GM11168 (cell line): Measurements from ENCODE around the gene PRPF39.

Experiments used
- in situ Hi-C: fragments of 300-500 bp; cut with MboI; formaldehyde crosslinking; loops from one replicate; pipeline ENCODE4 v1.12.0; 2022; ENCODE audit warnings: low sequenced_read_pairs; ENCODE audit not compliant: unreplicated experiment

Gene PRPF39

GRCh38 chr14:45083976-45084722, at the start of gene PRPF39:
TSS of gene PRPF39 (plus strand) at chr14:45084116. CDS start at chr14:45095240, 11,124 bp downstream.
- in situ Hi-C loops = no loop called here

GRCh38 chr14:45034730-45035129, 49.2 kb upstream of the PRPF39 start:
- in situ Hi-C loops = no loop called here

GRCh38 chr14:45038256-45038655, 45.7 kb upstream of the PRPF39 start:
- in situ Hi-C loops = no loop called here

- in situ Hi-C loops = no loop called here
Observed at GRCh38 chr14:45038865-45039264, 45.1 kb upstream of the PRPF39 start.

GRCh38 chr14:45039390-45039789, 44.5 kb upstream of the PRPF39 start:
- in situ Hi-C loops = no loop called here

GRCh38 chr14:45041641-45042040, 42.3 kb upstream of the PRPF39 start:
- in situ Hi-C loops = no loop called here

- in situ Hi-C loops = no loop called here
Observed at GRCh38 chr14:45044638-45045037, 39.3 kb upstream of the PRPF39 start.

- in situ Hi-C loops = no loop called here
Observed at GRCh38 chr14:45048385-45048784, 35.5 kb upstream of the PRPF39 start.

GRCh38 chr14:45051180-45051579, 32.7 kb upstream of the PRPF39 start:
- in situ Hi-C loops = no loop called here

GRCh38 chr14:45051896-45052295, 32.0 kb upstream of the PRPF39 start:
- in situ Hi-C loops = no loop called here

- in situ Hi-C loops = no loop called here
Observed at GRCh38 chr14:45057349-45057748, 26.6 kb upstream of the PRPF39 start.

GRCh38 chr14:45057881-45058364, 26.0 kb upstream of the PRPF39 start:
- in situ Hi-C loops = no loop called here

- in situ Hi-C loops = no loop called here
Observed at GRCh38 chr14:45060551-45060950, 23.4 kb upstream of the PRPF39 start.

- in situ Hi-C loops = no loop called here
Observed at GRCh38 chr14:45065540-45065939, 18.4 kb upstream of the PRPF39 start.

GRCh38 chr14:45065956-45066355, 18.0 kb upstream of the PRPF39 start:
- in situ Hi-C loops = no loop called here

- in situ Hi-C loops = no loop called here
Observed at GRCh38 chr14:45066667-45067066, 17.2 kb upstream of the PRPF39 start.

GRCh38 chr14:45068396-45068795, 15.5 kb upstream of the PRPF39 start:
- in situ Hi-C loops = no loop called here

GRCh38 chr14:45070215-45070614, 13.7 kb upstream of the PRPF39 start:
- in situ Hi-C loops = no loop called here

- in situ Hi-C loops = no loop called here
Observed at GRCh38 chr14:45072126-45072525, 11.8 kb upstream of the PRPF39 start.

GRCh38 chr14:45073231-45073879, 10.6 kb upstream of the PRPF39 start:
- in situ Hi-C loops = no loop called here

- in situ Hi-C loops = no loop called here
Observed at GRCh38 chr14:45078323-45078722, 5.6 kb upstream of the PRPF39 start.
